Measurements from ENCODE around the gene KCNIP2. TPM values are rescaled to one million over a fixed set of nuclear protein-coding genes. Genes with fewer than 3 reads are reported as not detected.
A peak's percentile ranks its signal among the peaks of the same experiment; 100 is the strongest.

Gene KCNIP2
- total and polyA plus RNA-seq, 2 of the 4 experiments (the other 2 are of a cell fraction) = under 0.01 to 0.87 TPM

DNA sequence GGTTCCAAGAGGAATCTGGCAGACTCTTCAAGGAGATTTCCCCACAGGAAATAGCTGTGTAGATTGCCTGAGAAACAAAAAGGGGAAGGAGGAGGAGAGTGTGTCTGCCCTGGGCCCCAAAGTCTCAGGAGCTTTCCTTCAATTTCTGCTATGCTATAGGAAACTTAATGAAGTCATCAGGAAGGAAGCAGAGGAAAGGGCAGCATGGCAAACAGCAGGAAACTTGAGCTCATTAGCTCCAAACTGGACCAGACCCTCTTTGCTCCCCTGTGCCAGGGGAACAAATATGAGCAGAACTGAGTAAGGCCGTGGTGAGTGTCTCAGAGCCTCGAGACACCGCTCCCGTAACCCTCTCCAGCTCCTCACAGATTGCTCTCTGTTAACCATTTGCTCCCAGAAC, 4.8 kb upstream of the KCNIP2 start:
- no peak overlapping the region for H2AFZ ChIP-seq (replicated peaks; ENCODE audit: low read length, poor library complexity)
- no peak overlapping the region for H2AK9ac ChIP-seq (replicated peaks; ENCODE audit: low read depth, low read length, poor library complexity)
- no peak for TF ChIP-seq MAFK (IDR thresholded peaks at IDR 0.05; ENCODE audit: low read depth, low read length)
- no peak for TF ChIP-seq RAD21 (IDR thresholded peaks at IDR 0.05; ENCODE audit: low read length)
- TF ChIP-seq BHLHE40 (IDR thresholded peaks at IDR 0.05; ENCODE audit: low read depth, low read length) = no peak
- TF ChIP-seq, protein P1, sequence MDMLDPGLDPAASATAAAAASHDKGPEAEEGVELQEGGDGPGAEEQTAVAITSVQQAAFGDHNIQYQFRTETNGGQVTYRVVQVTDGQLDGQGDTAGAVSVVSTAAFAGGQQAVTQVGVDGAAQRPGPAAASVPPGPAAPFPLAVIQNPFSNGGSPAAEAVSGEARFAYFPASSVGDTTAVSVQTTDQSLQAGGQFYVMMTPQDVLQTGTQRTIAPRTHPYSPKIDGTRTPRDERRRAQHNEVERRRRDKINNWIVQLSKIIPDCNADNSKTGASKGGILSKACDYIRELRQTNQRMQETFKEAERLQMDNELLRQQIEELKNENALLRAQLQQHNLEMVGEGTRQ (IDR thresholded peaks at IDR 0.05; ENCODE audit: low read depth, low read length) = no peak
- TF ChIP-seq RFX5 (IDR thresholded peaks at IDR 0.05; ENCODE audit: low read depth, low read length) = no peak
- TF ChIP-seq CHD1 (IDR thresholded peaks at IDR 0.05; ENCODE audit: low read depth, low read length) = no peak
- TF ChIP-seq, protein P2, sequence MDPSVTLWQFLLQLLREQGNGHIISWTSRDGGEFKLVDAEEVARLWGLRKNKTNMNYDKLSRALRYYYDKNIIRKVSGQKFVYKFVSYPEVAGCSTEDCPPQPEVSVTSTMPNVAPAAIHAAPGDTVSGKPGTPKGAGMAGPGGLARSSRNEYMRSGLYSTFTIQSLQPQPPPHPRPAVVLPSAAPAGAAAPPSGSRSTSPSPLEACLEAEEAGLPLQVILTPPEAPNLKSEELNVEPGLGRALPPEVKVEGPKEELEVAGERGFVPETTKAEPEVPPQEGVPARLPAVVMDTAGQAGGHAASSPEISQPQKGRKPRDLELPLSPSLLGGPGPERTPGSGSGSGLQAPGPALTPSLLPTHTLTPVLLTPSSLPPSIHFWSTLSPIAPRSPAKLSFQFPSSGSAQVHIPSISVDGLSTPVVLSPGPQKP (IDR thresholded peaks at IDR 0.05; ENCODE audit: borderline replicate concordance, low read depth, low read length) = no peak
- TF ChIP-seq MAZ (IDR thresholded peaks at IDR 0.05; ENCODE audit: borderline replicate concordance, low read depth, low read length) = no peak
- no peak for TF ChIP-seq POLR2A (IDR thresholded peaks at IDR 0.05; ENCODE audit: low read depth, low read length)
- TF ChIP-seq SMC3 (IDR thresholded peaks at IDR 0.05; ENCODE audit: low read depth, low read length) = no peak
- TF ChIP-seq RCOR1 (IDR thresholded peaks at IDR 0.05; ENCODE audit: insufficient replicate concordance, low read length) = no peak
- ATAC-seq (ENCODE audit: low read depth) (peak; percentile 35), DNase-seq (no peak)
- no peak overlapping the region for H2BK120ac ChIP-seq (ENCODE audit: low read depth, low read length)
- H3K18ac ChIP-seq (ENCODE audit: low read depth, low read length) = no peak overlapping the region
- H4K91ac ChIP-seq (ENCODE audit: insufficient read depth, low read depth, low read length) = no peak overlapping the region
- H3K9me3 ChIP-seq (ENCODE audit: control insufficient read depth, insufficient read depth, low read length) = no peaks in the 10 kb centered on the region
- intact Hi-C loops (cut with micrococcal nuclease) = no loop called here
- H3K56ac ChIP-seq (ENCODE audit: extremely low read depth, insufficient read depth, low read length) = no peak overlapping the region
- peaks cover 23% of the 10 kb centered on the region; the same call in 1 of the 2 replicates for H4K20me1 ChIP-seq (ENCODE audit: insufficient read depth, low read length)
- H3K4me3 ChIP-seq (ENCODE audit: insufficient read depth, low read depth, low read length) = no peak overlapping the region
- no peak overlapping the region for H2AK5ac ChIP-seq (ENCODE audit: low read depth, low read length)
- ChIA-PET CTCF (interaction anchor here (1.1 to 1.5 kb wide), 5 partner anchors 8 to 224 kb away, joined by 3 to 6 read pairs (median 4); no protein-coding TSS in a partner anchor), POLR2A (ENCODE audit: unreplicated experiment) (interaction anchor here (1.3 kb wide), 1 partner anchor 161 kb away, joined by 3 read pairs; no protein-coding TSS in a partner anchor)
- no peak overlapping the region for H2BK5ac ChIP-seq (ENCODE audit: low read depth, low read length, poor library complexity, severe bottlenecking)
- in situ Hi-C loops (cut with MboI; ENCODE audit: low sequenced_read_pairs) = no loop called here
- H3K23ac ChIP-seq (ENCODE audit: low read depth, low read length) = no peak overlapping the region
- no peak overlapping the region for H2BK20ac ChIP-seq (ENCODE audit: low read depth, low read length)
- no peak overlapping the region for H3K27ac ChIP-seq (ENCODE audit: insufficient read depth, low read length)
- H3K79me1 ChIP-seq (ENCODE audit: low read depth in 1 of 2, low read length in 2 of 2) = no peaks in the 10 kb centered on the region; a peak in 1 of 4 replicates
- H4K8ac ChIP-seq (ENCODE audit: low read depth in 2 of 2, low read length in 2 of 2) = no peak overlapping the region
- H3K4me1 ChIP-seq (ENCODE audit: control insufficient read depth, insufficient read depth, low read length) = peaks cover 6% of the 10 kb centered on the region; the same call in 1 of the 2 replicates
- H3K9me1 ChIP-seq (ENCODE audit: insufficient read depth, low read length) = peaks cover 16% of the 10 kb centered on the region
- no peak overlapping the region for H4K5ac ChIP-seq (ENCODE audit: low read depth, low read length)
- no peak overlapping the region for H3K14ac ChIP-seq (replicated peaks; ENCODE audit: low read depth, low read length)
- no peak overlapping the region for H2BK15ac ChIP-seq (ENCODE audit: low read depth, low read length)
- WGBS, 2 experiments (ENCODE audit: extremely low coverage in 2 of 2, insufficient read length in 1 of 2) = no CpG with 5 or more reads among the region's 4 CpGs
- BruUV-seq (replicated peaks) = no TSS peak
- H3K27me3 ChIP-seq (ENCODE audit: control insufficient read depth, insufficient read depth, low read length) = no peaks in the 10 kb centered on the region
- dilution Hi-C loops (cut with HindIII; ENCODE audit: low sequenced_read_pairs, unreplicated experiment) = no loop called here
- peaks cover 4% of the 10 kb centered on the region; the same call in 1 of the 2 replicates for H3K36me3 ChIP-seq (ENCODE audit: control insufficient read depth, insufficient read depth, low read length)
- H3K9ac ChIP-seq (ENCODE audit: low read depth, low read length) = no peak overlapping the region
- no peak overlapping the region for H3K4me2 ChIP-seq (ENCODE audit: low read depth, low read length)
- no peak overlapping the region for H3K4ac ChIP-seq (ENCODE audit: low read depth, low read length)

All from IMR-90 (cell line).